ENCODE results near the gene GNL3.
"Not testable (repeated sequence)": the region's sequence is repeated elsewhere in the genome, so short reads cannot be mapped to it uniquely, and the experiment has no call there.

GNL3 gene

DNA sequence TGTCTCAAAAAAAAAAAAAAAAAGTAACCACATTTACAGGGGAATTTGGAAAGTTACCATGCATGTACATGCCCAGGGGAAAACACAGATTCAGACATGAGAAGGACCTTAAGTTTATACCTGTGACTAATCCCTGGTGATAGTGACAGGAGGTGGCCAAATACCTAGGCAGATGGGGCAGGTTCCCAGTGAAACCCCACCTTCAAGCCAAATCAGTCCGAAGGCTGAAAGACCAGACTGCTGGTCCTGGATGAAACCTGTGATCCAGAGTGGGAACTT lies 35.8 kb downstream of the GNL3 start:
- DNase-seq, result no peak

- DNase-seq, result no peak
Measured at GRCh38 chr3:52722491-52722890, 36.7 kb downstream of the GNL3 start.

DNA sequence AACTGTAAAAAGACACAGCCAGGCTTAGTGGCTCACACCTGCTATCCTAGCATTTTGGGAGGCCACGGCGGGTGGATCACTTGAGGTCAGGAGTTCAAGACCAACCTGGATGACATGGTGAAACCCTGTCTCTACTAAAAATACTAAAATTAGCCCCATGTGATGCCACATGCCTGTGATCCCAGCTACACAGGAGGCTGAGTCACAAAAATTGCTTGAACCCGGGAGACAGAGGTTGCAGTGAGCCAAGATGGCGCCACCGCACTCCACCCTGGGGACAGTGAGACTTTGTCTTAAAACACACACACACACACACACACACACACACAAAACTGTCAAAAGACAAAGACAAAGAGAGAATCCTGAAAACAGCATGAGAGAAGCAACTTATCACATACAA lies 38.1 kb downstream of the GNL3 start:
- no peak for DNase-seq

DNA sequence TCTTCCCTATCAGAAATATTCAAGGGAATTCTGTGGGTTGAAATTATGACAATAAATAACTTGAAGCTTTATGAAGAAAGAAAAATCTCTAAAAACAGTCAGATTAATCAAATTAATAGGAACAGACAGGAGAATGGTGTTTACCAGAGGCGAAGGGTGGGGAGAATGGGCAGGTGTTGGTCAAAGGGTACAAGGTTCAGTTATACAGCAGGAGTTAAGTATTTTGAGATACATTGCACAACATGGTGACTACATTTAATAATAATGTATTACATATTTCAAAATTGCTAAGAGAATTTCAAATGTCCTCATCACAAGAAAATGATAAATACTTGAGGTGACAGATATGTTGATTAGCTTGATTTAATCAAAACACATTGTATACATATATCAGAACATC lies 38.7 kb downstream of the GNL3 start:
- DNase-seq, result no peak

DNA sequence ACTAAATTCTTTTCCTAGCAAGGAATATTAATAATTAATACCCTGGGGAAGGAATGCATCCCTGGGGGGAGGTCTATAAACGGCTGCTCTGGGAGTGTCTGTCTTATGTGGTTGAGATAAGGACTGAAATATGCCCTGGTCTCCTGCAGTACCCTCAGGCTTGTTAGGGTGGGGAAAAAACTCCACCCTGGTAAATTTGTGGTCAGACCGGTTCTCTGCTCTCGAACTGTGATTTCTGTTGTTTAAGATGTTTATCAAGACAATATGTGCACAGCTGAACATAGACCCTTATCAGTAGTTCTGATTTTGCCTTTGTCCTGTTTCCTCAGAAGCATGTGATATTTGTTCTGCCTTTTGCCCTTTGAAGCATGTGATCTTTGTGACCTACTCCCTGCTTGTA lies 42.9 kb downstream of the GNL3 start:
- not testable (repeated sequence) for DNase-seq

- DNase-seq, result no peak
Measured at GRCh38 chr3:52730681-52731080, 44.8 kb downstream of the GNL3 start.

DNA sequence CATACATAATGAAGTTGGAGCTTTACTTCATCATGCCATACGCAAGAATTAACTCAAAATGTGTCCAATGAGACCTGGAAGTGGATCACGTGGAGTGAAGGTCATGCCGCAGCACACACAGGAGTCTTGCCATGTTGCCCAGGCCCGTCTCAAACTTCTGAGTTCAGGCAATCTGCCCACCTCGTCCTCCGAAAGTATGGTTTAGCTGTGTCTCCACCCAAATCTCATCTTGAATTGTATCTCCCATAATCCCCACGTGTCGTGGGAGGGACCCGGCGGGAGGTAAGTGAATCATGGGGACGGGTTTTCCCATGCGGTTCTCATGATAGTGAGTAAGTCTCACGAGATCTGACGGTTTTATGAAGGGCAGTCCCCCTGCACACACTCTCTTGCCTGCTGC lies 45.8 kb downstream of the GNL3 start:
- DNase-seq, result no peak

DNA sequence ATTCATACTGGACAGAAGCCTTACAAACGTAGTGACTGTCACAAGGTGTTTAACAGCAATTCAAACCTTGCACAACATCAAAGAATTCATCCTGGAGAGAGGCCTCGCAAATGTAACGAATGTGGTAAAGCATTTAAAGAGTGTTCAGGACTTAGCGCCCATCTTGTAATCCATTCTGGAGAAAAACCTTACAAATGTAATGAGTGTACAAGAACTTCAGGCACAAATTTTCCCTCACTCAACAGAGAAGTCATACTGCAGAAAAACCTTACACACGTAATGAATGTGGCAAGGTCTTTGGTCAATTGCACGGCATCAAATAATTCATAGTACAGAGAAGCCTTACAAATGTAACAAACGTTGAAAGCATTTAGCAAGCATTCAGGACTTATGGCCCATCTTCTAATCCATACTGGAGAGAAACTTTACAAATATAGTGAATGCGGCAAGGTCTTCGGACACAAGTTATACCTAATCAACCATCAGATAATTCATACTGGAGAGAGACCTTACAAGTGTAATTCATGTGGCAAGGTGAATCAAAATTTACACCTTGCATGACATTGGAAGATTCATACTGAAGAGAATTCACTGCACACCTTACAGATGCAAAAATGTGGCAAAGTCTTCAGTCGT lies 47.5 kb downstream of the GNL3 start:
- no peak for DNase-seq

- DNase-seq, result no peak
Measured at GRCh38 chr3:52739730-52740129, 53.9 kb downstream of the GNL3 start.

GRCh38 chr3:52742418-52743041 lies 56.7 kb downstream of the GNL3 start:
- no peak for DNase-seq

- DNase-seq, result no peak
Measured at GRCh38 chr3:52743152-52743551, 57.3 kb downstream of the GNL3 start.

- no peak for DNase-seq
Measured at GRCh38 chr3:52743721-52744120, 57.9 kb downstream of the GNL3 start.
